VCaP (cell line): ENCODE results near the gene YBEY.

ENCODE experiments used
- H3K27ac ChIP-seq: fragments of 450-650 bp; 2 replicates; pipeline ENCODE4 v1.5.1; 2017
- CTCF ChIP-seq: fragments of 450-650 bp; conservative IDR thresholded peaks from 2 replicates; pipeline ENCODE4 v1.5.1; 2017; ENCODE audit warnings: mild to moderate bottlenecking, moderate library complexity

The YBEY gene

GRCh38 chr21:46284733-46285132, 1.4 kb upstream of the YBEY start:
- peak overlapping the region; percentile 99 for H3K27ac ChIP-seq
- TF ChIP-seq CTCF: no peak

GRCh38 chr21:46285206-46285661, 908 bp upstream of the YBEY start, which contains the start of gene MCM3AP:
MCM3AP (minus strand) TSS chr21:46285611; CDS start chr21:46285286, 325 bp downstream.
- TF ChIP-seq CTCF: no peak
- peak within 1 kb of the TSS; percentile 99 for H3K27ac ChIP-seq

GRCh38 chr21:46286648-46287002, 483 bp downstream of the YBEY start:
- H3K27ac ChIP-seq: peak overlapping the region; percentile 99
- TF ChIP-seq CTCF: no peak

GRCh38 chr21:46287541-46287940, 1.4 kb downstream of the YBEY start:
- TF ChIP-seq CTCF: no peak
- H3K27ac ChIP-seq: peak overlapping the region; percentile 99

GRCh38 chr21:46289655-46290179, 3.6 kb downstream of the YBEY start:
- no peak overlapping the region for H3K27ac ChIP-seq
- TF ChIP-seq CTCF: no peak

GRCh38 chr21:46291561-46291960, 5.4 kb downstream of the YBEY start:
- peak overlapping the region; percentile 12; the same call in 1 of the 2 replicates for H3K27ac ChIP-seq
- TF ChIP-seq CTCF: no peak

GRCh38 chr21:46294647-46295176, 8.6 kb downstream of the YBEY start:
- no peak for TF ChIP-seq CTCF
- H3K27ac ChIP-seq: no peak overlapping the region
